Spleen (tissue), 11 donors: ENCODE results near the gene LDLRAP1. TPM values are rescaled to one million over a fixed set of nuclear protein-coding genes. Genes with fewer than 3 reads are reported as not detected.

ENCODE experiments used
- DNase-seq: peaks from one replicate; pipeline ENCODE4 v3.0.0-alpha.2; 2020
- H3K27ac ChIP-seq, 8 donors: fragments of 200-600 bp; sonication (generic) in 7 of 8; 1 replicate in 4 of 8; 2 replicates in 4 of 8; pipeline versions ENCODE4 v1.5.0 to v1.8.0; 2016 to 2021; ENCODE audit warnings: inconsistent platforms in 4 of 8, mild to moderate bottlenecking in 4 of 8, moderate library complexity in 1 of 8
- H3K27me3 ChIP-seq, 7 donors: fragments of 200-600 bp; sonication (generic) in 6 of 7; replicated peaks in 1 of 7; 1 replicate in 4 of 7; 2 replicates in 3 of 7; pipeline versions ENCODE4 v1.5.0 to v1.8.0; 2016 to 2021; ENCODE audit warnings: inconsistent platforms in 3 of 7, mild to moderate bottlenecking in 1 of 7
- H3K36me3 ChIP-seq, 6 donors: fragments of 200-600 bp; sonication (generic) in 5 of 6; 1 replicate in 4 of 6; 2 replicates in 2 of 6; pipeline versions ENCODE4 v1.5.0 to v1.8.0; 2016 to 2021; ENCODE audit warnings: inconsistent platforms in 2 of 6
- H3K4me1 ChIP-seq, 6 donors: fragments of 200-600 bp; sonication (generic) in 5 of 6; 1 replicate in 3 of 6; 2 replicates in 3 of 6; pipeline versions ENCODE4 v1.5.0 to v1.8.0; 2016 to 2021; ENCODE audit warnings: inconsistent platforms in 3 of 6
- H3K4me3 ChIP-seq, 8 donors: fragments of 200-600 bp; sonication (generic) in 7 of 8; 1 replicate in 4 of 8; 2 replicates in 4 of 8; pipeline versions ENCODE4 v1.5.0 to v1.8.0; 2016 to 2021; ENCODE audit warnings: inconsistent platforms in 4 of 8, mild to moderate bottlenecking in 4 of 8, moderate library complexity in 2 of 8
- H3K9me3 ChIP-seq, 8 donors: fragments of 200-600 bp; sonication (generic) in 7 of 8; 1 replicate in 4 of 8; 2 replicates in 4 of 8; pipeline versions ENCODE4 v1.5.0 to v1.8.0; 2016 to 2021; ENCODE audit warnings: inconsistent platforms in 4 of 8
- POLR2A ChIP-seq, 3 donors: fragments of 450-650 bp; IDR thresholded peaks; one replicate each; pipeline ENCODE4 v1.5.1; 2017; ENCODE audit warnings: antibody characterized with exemption in 3 of 3, mild to moderate bottlenecking in 1 of 3
- POLR2AphosphoS5 ChIP-seq, 3 donors: sonication (generic); formaldehyde crosslinking; IDR thresholded peaks; one replicate each; pipeline ENCODE4 v1.5.1; 2017; ENCODE audit warnings: antibody characterized with exemption in 3 of 3
- WGBS, 5 donors: extraction: QIAGEN DNeasy Blood & Tissue Kit in 3 of 5; methylation state at CpG; one replicate each; pipeline versions ENCODE4 v1.1.5 to v1.1.7; 2013 to 2018; 5-methylcytosine and 5-hydroxymethylcytosine counted together
- intact Hi-C: fragments of 100-400 bp; cut with DNase I; formaldehyde crosslinking; loops from one replicate; pipeline ENCODE4 v1.15.0; 2023; ENCODE audit warnings: low total_unique reads
- polyA plus RNA-seq, 3 donors: library from polyadenylated mRNA; stranded (reverse); fragments of 200-250 nt; gene quantifications; one replicate each; pipeline ENCODE4 v1.2.1, GENCODE V29; 2013
- total RNA-seq, 7 donors: library from RNA; depleted of rRNA in 3 of 7; stranded (reverse); fragments of >200 nt in 3 of 7; fragmentation: NEBNext Ultra II Directional in 4 of 7; extraction: Animal tissue kit (Norgen Biotek cat#: 25700) in 4 of 7; gene quantifications; one replicate each; pipeline versions ENCODE4 v1.1.0 to v1.2.1, GENCODE V29; 2016 to 2021
- TF ChIP-seq, protein P1 (sequence below), 11 experiments: fragments of 200-600 bp in 7 of 11; fragments of 450-650 bp in 4 of 11; sonication (generic) in 4 of 11; IDR thresholded peaks in 8 of 11; conservative IDR thresholded peaks in 3 of 11; 1 replicate in 7 of 11; 2 replicates in 4 of 11; pipeline versions ENCODE4 v1.4.0 to v1.8.0; 2016 to 2021; ENCODE audit warnings: antibody characterized with exemption in 11 of 11, inconsistent platforms in 4 of 11, mild to moderate bottlenecking in 1 of 11
- donor health status: healthy with polysubstance abuse.
- donor health status: DM: no; HTN: no; CAD: no; lungs with moderate emphysema.
- donor health status: DM: no; HTN: no; CAD: no.
- donor health status: Bipolar disorder and iron deficiency.
- donor health status: healthy.
- donor health status: DM: no; HTN: no; CAD: no.
- donor health status: DM: yes; HTN: yes; CAD: no.

The LDLRAP1 gene
- total and polyA plus RNA-seq, 10 donors = 21.7 to 105 (median 72.4) TPM

DNA sequence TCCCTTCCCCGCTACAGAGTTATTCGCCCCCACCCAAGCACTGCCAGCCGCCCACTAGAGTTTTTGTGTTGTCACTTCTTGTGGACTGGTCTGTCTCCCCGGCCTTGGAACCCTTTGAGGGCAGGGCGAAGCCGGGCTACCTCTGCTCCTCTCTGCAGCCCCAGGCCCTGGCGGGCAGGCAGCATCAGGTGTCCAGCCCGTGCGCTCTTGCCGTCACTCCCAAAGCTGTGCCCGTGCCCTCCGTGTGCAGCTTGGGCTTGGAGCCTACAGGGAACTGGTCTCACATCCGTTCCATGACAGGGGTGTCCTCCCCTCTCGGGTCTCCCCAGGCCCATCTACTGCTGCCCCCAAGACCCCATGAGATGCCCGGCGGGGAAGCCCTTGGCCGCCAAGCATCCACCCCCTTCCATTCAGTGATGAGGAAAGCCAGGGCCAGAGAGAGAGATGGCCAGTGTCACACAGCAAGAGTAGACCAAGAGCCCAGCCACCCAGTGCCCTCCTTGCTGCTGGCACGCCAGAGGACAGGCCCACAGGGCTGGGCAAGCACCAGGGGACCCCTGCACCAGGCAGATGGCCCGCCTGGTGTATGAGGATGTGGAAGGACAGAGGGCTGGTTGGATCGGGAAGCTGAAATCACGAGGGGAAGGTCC, 15.3 kb upstream of the LDLRAP1 start:
- no peaks in the 10 kb centered on the region for H3K27me3 ChIP-seq
- 88 to 96% (median 92%) methylated on average over 20 to 21 of the region's 21 CpGs for WGBS, 5 donors
- H3K27ac ChIP-seq = no peak overlapping the region
- intact Hi-C loops = loop anchor here (10.0 kb wide), 1 partner anchor 277 kb away; the partner anchor contains the start of gene SELENON
- peaks cover 0 to 5% (median 0%) of the 10 kb centered on the region in 8 donors for H3K9me3 ChIP-seq
- H3K4me3 ChIP-seq = no peak overlapping the region
- TF ChIP-seq, protein P1, sequence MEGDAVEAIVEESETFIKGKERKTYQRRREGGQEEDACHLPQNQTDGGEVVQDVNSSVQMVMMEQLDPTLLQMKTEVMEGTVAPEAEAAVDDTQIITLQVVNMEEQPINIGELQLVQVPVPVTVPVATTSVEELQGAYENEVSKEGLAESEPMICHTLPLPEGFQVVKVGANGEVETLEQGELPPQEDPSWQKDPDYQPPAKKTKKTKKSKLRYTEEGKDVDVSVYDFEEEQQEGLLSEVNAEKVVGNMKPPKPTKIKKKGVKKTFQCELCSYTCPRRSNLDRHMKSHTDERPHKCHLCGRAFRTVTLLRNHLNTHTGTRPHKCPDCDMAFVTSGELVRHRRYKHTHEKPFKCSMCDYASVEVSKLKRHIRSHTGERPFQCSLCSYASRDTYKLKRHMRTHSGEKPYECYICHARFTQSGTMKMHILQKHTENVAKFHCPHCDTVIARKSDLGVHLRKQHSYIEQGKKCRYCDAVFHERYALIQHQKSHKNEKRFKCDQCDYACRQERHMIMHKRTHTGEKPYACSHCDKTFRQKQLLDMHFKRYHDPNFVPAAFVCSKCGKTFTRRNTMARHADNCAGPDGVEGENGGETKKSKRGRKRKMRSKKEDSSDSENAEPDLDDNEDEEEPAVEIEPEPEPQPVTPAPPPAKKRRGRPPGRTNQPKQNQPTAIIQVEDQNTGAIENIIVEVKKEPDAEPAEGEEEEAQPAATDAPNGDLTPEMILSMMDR (IDR thresholded peaks at IDR 0.05 in 8 of 11, conservative IDR thresholded peaks at IDR 0.05 in 3 of 11) = no peak
- TF ChIP-seq POLR2AphosphoS5 (IDR thresholded peaks at IDR 0.05) (no peak), POLR2A (IDR thresholded peaks at IDR 0.05) (no peak)
- no peak for DNase-seq
- no peaks in the 10 kb centered on the region for H3K36me3 ChIP-seq
- no peaks in the 10 kb centered on the region for H3K4me1 ChIP-seq

DNA sequence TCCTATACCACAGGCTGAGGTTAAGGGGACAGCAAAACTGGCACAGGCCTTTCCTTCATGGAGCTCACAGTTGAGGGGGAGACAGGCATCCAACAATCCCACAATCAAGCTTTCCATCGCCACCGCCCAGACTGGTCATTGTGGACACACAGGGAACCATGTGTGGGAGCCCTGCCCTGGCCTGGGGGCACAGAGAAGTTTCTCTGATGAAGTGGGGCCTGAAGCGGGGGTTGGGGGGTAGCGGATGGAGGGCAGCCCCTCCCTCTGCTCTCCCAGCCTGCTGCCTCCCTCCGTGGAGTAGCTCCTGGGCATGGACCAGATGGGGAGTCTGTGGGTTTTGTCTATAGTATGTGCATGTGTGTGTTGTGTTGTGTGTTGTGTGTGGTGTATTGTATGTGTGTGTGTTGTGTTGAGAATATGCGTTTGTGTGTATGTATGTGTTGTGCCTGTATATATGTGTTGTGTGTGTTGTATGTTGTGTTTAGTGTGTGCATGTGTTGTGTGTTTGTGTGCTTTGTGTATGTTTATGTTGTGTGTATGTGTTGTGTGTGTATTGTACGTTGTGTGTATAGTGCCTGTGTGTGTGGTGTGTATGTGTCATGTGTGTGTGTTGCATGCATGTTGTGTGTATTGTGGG, 14.4 kb upstream of the LDLRAP1 start:
- no peak for DNase-seq
- WGBS, 5 donors = 84 to 96% (median 92%) methylated on average over 5 to 7 of the region's 7 CpGs
- H3K36me3 ChIP-seq = no peaks in the 10 kb centered on the region
- no peak for TF ChIP-seq POLR2AphosphoS5 (IDR thresholded peaks at IDR 0.05)
- TF ChIP-seq POLR2A (IDR thresholded peaks at IDR 0.05) = no peak
- TF ChIP-seq, protein P1 (IDR thresholded peaks at IDR 0.05 in 8 of 11, conservative IDR thresholded peaks at IDR 0.05 in 3 of 11) = no peak
- H3K27ac ChIP-seq = no peak overlapping the region
- H3K4me3 ChIP-seq = no peak overlapping the region
- H3K4me1 ChIP-seq = no peaks in the 10 kb centered on the region
- H3K27me3 ChIP-seq = no peaks in the 10 kb centered on the region
- intact Hi-C loops = loop anchor here (10.0 kb wide), 1 partner anchor 276 kb away; the partner anchor contains the start of gene SELENON
- H3K9me3 ChIP-seq = peaks cover 0 to 5% (median 0%) of the 10 kb centered on the region in 8 donors

DNA sequence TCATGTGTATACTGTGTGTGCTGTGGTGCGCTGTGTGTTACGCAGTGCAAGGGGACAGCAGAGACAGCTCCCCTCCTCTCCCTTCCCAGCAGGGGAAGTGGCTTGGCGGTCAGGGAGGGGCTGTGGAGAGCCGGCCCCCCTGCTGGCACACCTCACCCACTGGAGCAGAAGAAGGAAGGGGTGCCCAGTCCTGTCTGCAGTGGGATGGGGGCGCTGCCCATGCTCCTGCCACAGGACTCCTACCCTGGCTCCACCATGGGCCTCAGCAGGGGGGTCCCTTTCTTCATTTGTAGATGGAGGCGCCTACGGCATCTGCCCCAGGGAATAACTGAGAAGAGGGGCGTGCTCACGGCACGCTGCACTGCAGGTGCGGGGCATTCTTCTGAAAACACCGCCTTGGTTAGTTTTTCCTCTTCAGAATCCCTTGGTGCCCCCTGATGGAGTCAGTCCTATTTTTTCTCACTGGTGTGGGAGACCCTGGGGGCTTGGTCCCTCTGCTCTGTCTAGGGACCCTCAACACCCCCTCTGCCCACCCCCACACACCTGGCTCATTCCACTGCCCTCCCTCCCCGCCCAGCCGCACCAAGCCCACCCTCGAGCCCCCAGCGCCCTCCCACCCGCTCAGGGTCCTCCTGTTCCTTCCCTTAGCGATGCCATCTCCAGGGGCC, 13.8 kb upstream of the LDLRAP1 start:
- no peak overlapping the region for H3K4me3 ChIP-seq
- H3K4me1 ChIP-seq = no peaks in the 10 kb centered on the region
- intact Hi-C loops = loop anchor here (10.0 kb wide), 1 partner anchor 275 kb away; the partner anchor contains the start of gene SELENON
- TF ChIP-seq POLR2A (IDR thresholded peaks at IDR 0.05) = no peak
- TF ChIP-seq POLR2AphosphoS5 (IDR thresholded peaks at IDR 0.05) = no peak
- TF ChIP-seq, protein P1 (IDR thresholded peaks at IDR 0.05 in 8 of 11, conservative IDR thresholded peaks at IDR 0.05 in 3 of 11) = no peak
- H3K27ac ChIP-seq = no peak overlapping the region
- 67 to 77% (median 73%) methylated on average over 16 to 18 of the region's 18 CpGs for WGBS, 5 donors
- H3K36me3 ChIP-seq = no peaks in the 10 kb centered on the region
- H3K9me3 ChIP-seq = peaks cover 0 to 5% (median 0%) of the 10 kb centered on the region in 8 donors
- DNase-seq = peak; percentile 33
- H3K27me3 ChIP-seq = no peaks in the 10 kb centered on the region
